Measurements from ENCODE around the gene EMC9. TPM values are rescaled to one million over a fixed set of nuclear protein-coding genes. Genes with fewer than 3 reads are reported as not detected.
A peak's percentile ranks its signal among the peaks of the same experiment; 100 is the strongest.

The EMC9 gene
- total and polyA plus RNA-seq, 10 of the 15 experiments (the other 5 are each of a cell fraction or from before 2014, with no cell fraction given) = 15.3 to 60.5 (median 30.3) TPM

GRCh38 chr14:24160850-24161804, 19.7 kb upstream of the EMC9 start, which contains the start of gene IRF9 (continued):
- TF ChIP-seq TCF3 (IDR thresholded peaks at IDR 0.05; ENCODE audit: borderline replicate concordance, insufficient read depth, low read depth, low read length) (peak; percentile 38; the same call in 1 of the 2 replicates), HSF1 (IDR thresholded peaks at IDR 0.05; ENCODE audit: low read depth, low read length) (peak; percentile 72; the same call in 1 of the 2 replicates), POLR2A (IDR thresholded peaks at IDR 0.05; ENCODE audit: low read depth, low read length) (peak; percentile 98), NR2F1 (conservative IDR thresholded peaks at IDR 0.05) (peak; percentile 82), KAT2A (conservative IDR thresholded peaks at IDR 0.05; ENCODE audit: control insufficient read depth, low read depth, low read length) (no peak), TBL1XR1 (IDR thresholded peaks at IDR 0.05; ENCODE audit: low read depth, low read length) (peak; percentile 69; the same call in 1 of the 2 replicates), SIX5 (IDR thresholded peaks at IDR 0.05; ENCODE audit: low read depth, low read length, severe bottlenecking) (peak; percentile 22), ZNF217 (IDR thresholded peaks at IDR 0.05) (no peak), REST (IDR thresholded peaks at IDR 0.05; ENCODE audit: low read depth, low read length) (peak; percentile 56; the same call in 1 of the 2 replicates), SP1 (IDR thresholded peaks at IDR 0.05; ENCODE audit: low read depth, low read length) (peak; percentile 48), ATF2 (IDR thresholded peaks at IDR 0.05; ENCODE audit: low read length) (peak; percentile 65; the same call in 1 of the 2 replicates), JUNB (IDR thresholded peaks at IDR 0.05) (peak; percentile 23; the same call in 1 of the 2 replicates), ZNF207 (IDR thresholded peaks at IDR 0.05; ENCODE audit: borderline replicate concordance) (peak; percentile 95), NFIC (IDR thresholded peaks at IDR 0.05; ENCODE audit: low read depth, low read length) (peak; percentile 67), ZNF622 (IDR thresholded peaks at IDR 0.05) (no peak)
- TF ChIP-seq, protein P1, sequence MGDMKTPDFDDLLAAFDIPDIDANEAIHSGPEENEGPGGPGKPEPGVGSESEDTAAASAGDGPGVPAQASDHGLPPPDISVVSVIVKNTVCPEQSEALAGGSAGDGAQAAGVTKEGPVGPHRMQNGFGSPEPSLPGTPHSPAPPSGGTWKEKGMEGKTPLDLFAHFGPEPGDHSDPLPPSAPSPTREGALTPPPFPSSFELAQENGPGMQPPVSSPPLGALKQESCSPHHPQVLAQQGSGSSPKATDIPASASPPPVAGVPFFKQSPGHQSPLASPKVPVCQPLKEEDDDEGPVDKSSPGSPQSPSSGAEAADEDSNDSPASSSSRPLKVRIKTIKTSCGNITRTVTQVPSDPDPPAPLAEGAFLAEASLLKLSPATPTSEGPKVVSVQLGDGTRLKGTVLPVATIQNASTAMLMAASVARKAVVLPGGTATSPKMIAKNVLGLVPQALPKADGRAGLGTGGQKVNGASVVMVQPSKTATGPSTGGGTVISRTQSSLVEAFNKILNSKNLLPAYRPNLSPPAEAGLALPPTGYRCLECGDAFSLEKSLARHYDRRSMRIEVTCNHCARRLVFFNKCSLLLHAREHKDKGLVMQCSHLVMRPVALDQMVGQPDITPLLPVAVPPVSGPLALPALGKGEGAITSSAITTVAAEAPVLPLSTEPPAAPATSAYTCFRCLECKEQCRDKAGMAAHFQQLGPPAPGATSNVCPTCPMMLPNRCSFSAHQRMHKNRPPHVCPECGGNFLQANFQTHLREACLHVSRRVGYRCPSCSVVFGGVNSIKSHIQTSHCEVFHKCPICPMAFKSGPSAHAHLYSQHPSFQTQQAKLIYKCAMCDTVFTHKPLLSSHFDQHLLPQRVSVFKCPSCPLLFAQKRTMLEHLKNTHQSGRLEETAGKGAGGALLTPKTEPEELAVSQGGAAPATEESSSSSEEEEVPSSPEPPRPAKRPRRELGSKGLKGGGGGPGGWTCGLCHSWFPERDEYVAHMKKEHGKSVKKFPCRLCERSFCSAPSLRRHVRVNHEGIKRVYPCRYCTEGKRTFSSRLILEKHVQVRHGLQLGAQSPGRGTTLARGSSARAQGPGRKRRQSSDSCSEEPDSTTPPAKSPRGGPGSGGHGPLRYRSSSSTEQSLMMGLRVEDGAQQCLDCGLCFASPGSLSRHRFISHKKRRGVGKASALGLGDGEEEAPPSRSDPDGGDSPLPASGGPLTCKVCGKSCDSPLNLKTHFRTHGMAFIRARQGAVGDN (IDR thresholded peaks at IDR 0.05) = no peak; the same call in 1 of the 2 replicates
